ENCODE data around the gene FASTKD2.

Gene FASTKD2

GRCh38 chr2:206840999-206841398, 75.6 kb downstream of the FASTKD2 start:
- no peak for DNase-seq
